ENCODE measurements around the gene C1orf210. TPM values are rescaled to one million over a fixed set of nuclear protein-coding genes. Genes with fewer than 3 reads are reported as not detected.

C1orf210 gene
- total RNA-seq, 1 experiment from 2014 or later: 7.6 TPM

GRCh38 chr1:43300378-43301094 is 15.2 kb upstream of the C1orf210 start, which contains the start of gene TIE1:
TIE1 (plus strand) TSS chr1:43300982; CDS start chr1:43301072, 90 bp downstream.
- intact Hi-C loops (cut with micrococcal nuclease): no loop called here
- H3K9me2 ChIP-seq (ENCODE audit: insufficient read depth): no peaks in the 10 kb centered on the region
- TF ChIP-seq ZBTB33 (IDR thresholded peaks at IDR 0.05; ENCODE audit: extremely low read depth, insufficient replicate concordance, low read length) (no peak), EZH2phosphoT487 (IDR thresholded peaks at IDR 0.05; ENCODE audit: borderline replicate concordance) (no peak), ELF1 (IDR thresholded peaks at IDR 0.05; ENCODE audit: borderline replicate concordance, low read depth) (no peak), POLR2A (IDR thresholded peaks at IDR 0.05; ENCODE audit: borderline replicate concordance, extremely low read depth, insufficient read depth, insufficient read length) (no peak), CEBPB (IDR thresholded peaks at IDR 0.05; ENCODE audit: low read depth) (no peak), ATF3 (IDR thresholded peaks at IDR 0.05) (no peak), EZH2 (IDR thresholded peaks at IDR 0.05) (no peak), CBX3 (IDR thresholded peaks at IDR 0.05; ENCODE audit: low read depth) (no peak), ZNF274 (IDR thresholded peaks at IDR 0.05; ENCODE audit: low read depth, low read length) (no peak), TCF7L2 (IDR thresholded peaks at IDR 0.05; ENCODE audit: borderline replicate concordance, extremely low read depth, insufficient read depth, insufficient read length) (no peak), FOSL1 (IDR thresholded peaks at IDR 0.05; ENCODE audit: low read depth) (no peak), ZFX (IDR thresholded peaks at IDR 0.05) (no peak), JUND (IDR thresholded peaks at IDR 0.05) (no peak), POLR2AphosphoS5 (IDR thresholded peaks at IDR 0.05; ENCODE audit: low read depth, low read length) (no peak), EGR1 (IDR thresholded peaks at IDR 0.05; ENCODE audit: low read depth) (no peak)
- H3K27ac ChIP-seq (ENCODE audit: low read depth, low read length): no peak within 1 kb of the TSS
- H3K36me3 ChIP-seq (ENCODE audit: control insufficient read depth in 1 of 2, insufficient read depth in 2 of 2, low read length in 2 of 2): no peaks in the 10 kb centered on the region
- DNase-seq (ENCODE audit: low read depth, low spot score) (no peak), ATAC-seq (no peak)
- H3K4me1 ChIP-seq (ENCODE audit: control insufficient read depth in 1 of 2, insufficient read depth in 2 of 2, low read length in 2 of 2): peaks cover 0 to 7% of the 10 kb centered on the region in 2 experiments; a peak in 1 of 4 replicates
- RAD21 ChIA-PET (ENCODE audit: low non-redundant PET in 1 of 2, low total read pairs in 2 of 2, uncharacterized antibody in 2 of 2, unreplicated experiment in 2 of 2): no interaction called here
- H3K4me3 ChIP-seq (replicated peaks in 1 of 2; ENCODE audit: low read depth in 1 of 2, low read length in 2 of 2): no peak within 1 kb of the TSS
- no peaks in the 10 kb centered on the region for H3K9me3 ChIP-seq (ENCODE audit: control insufficient read depth in 1 of 2, insufficient read depth in 1 of 2, low read depth in 1 of 2, low read length in 2 of 2)
- H3K9ac ChIP-seq (ENCODE audit: low read length): no peak within 1 kb of the TSS
- BruUV-seq (replicated peaks): no TSS peak
- H4K20me1 ChIP-seq (ENCODE audit: insufficient read depth): no peaks in the 10 kb centered on the region
- H3K4me2 ChIP-seq (ENCODE audit: low read length): no peak within 1 kb of the TSS
- H2AFZ ChIP-seq (ENCODE audit: low read depth, low read length, poor library complexity, severe bottlenecking): no peak within 1 kb of the TSS
- CTCF ChIA-PET: no interaction called here
- POLR2A ChIA-PET: no interaction called here
- H3K27me3 ChIP-seq (ENCODE audit: insufficient read depth, low read length): no peaks in the 10 kb centered on the region
- no peaks in the 10 kb centered on the region for H3K79me2 ChIP-seq (ENCODE audit: insufficient read depth, low read length)
